ENCODE results near the gene PPFIA1. TPM values are rescaled to one million over a fixed set of nuclear protein-coding genes. Genes with fewer than 3 reads are reported as not detected.

PPFIA1 gene
- total and polyA plus RNA-seq, 2 of the 13 experiments (the other 11 are each of a cell fraction or from before 2014, with no cell fraction given) = 29.9 to 45.2 TPM

GRCh38 chr11:70270104-70270876 lies at the start of gene PPFIA1 (continued):
- TF ChIP-seq NRL (CRISPR knock-in tag; IDR thresholded peaks at IDR 0.05; ENCODE audit: borderline replicate concordance) (peak; percentile 79; the same call in 1 of the 2 replicates), ZNF629 (CRISPR knock-in tag; conservative IDR thresholded peaks at IDR 0.05) (no peak), ZMYM3 (CRISPR knock-in tag; IDR thresholded peaks at IDR 0.05) (no peak), PREB (CRISPR knock-in tag; IDR thresholded peaks at IDR 0.05) (no peak), ZNF564 (CRISPR knock-in tag; IDR thresholded peaks at IDR 0.05) (no peak), IRX3 (CRISPR knock-in tag; IDR thresholded peaks at IDR 0.05; ENCODE audit: borderline replicate concordance, low read depth) (no peak), BHLHE40 (IDR thresholded peaks at IDR 0.05; ENCODE audit: low read length) (no peak), NR2F1 (CRISPR knock-in tag; IDR thresholded peaks at IDR 0.05) (no peak), IRF2 (CRISPR knock-in tag; IDR thresholded peaks at IDR 0.05) (no peak), ZNF576 (CRISPR knock-in tag; IDR thresholded peaks at IDR 0.05) (no peak), TEAD2 (CRISPR knock-in tag; IDR thresholded peaks at IDR 0.05) (no peak), ZSCAN5A (CRISPR knock-in tag; IDR thresholded peaks at IDR 0.05; ENCODE audit: borderline replicate concordance) (0 out of 2 replicates have a peak, but pooled peaks have one; percentile 21), ZNF124 (CRISPR knock-in tag; IDR thresholded peaks at IDR 0.05) (no peak), ZNF232 (CRISPR knock-in tag; IDR thresholded peaks at IDR 0.05; ENCODE audit: borderline replicate concordance) (peak; percentile 46; the same call in 1 of the 2 replicates), ZNF253 (CRISPR knock-in tag; IDR thresholded peaks at IDR 0.05; ENCODE audit: borderline replicate concordance) (no peak), ZSCAN12 (CRISPR knock-in tag; IDR thresholded peaks at IDR 0.05) (0 out of 2 replicates have a peak, but pooled peaks have one; percentile 54), ZNF883 (CRISPR knock-in tag; IDR thresholded peaks at IDR 0.05; ENCODE audit: not compliant biosample characterization) (no peak), ZNF713 (CRISPR knock-in tag; IDR thresholded peaks at IDR 0.05) (no peak), ZNF275 (CRISPR knock-in tag; IDR thresholded peaks at IDR 0.05; ENCODE audit: borderline replicate concordance) (0 out of 2 replicates have a peak, but pooled peaks have one; percentile 31), ZFY (CRISPR knock-in tag; IDR thresholded peaks at IDR 0.05) (peak; percentile 76), RAD21 (CRISPR knock-in tag; IDR thresholded peaks at IDR 0.05) (0 out of 2 replicates have a peak, but pooled peaks have one; percentile 43), CCDC6 (CRISPR knock-in tag; IDR thresholded peaks at IDR 0.05) (peak; percentile 57; the same call in 1 of the 2 replicates), HDAC6 (IDR thresholded peaks at IDR 0.05; ENCODE audit: low read depth, low read length) (no peak), TFE3 (CRISPR knock-in tag; IDR thresholded peaks at IDR 0.05) (no peak), ETV5 (CRISPR knock-in tag; IDR thresholded peaks at IDR 0.05; ENCODE audit: borderline replicate concordance) (0 out of 2 replicates have a peak, but pooled peaks have one; percentile 15)

Data from HepG2 (cell line).